Heart right ventricle (tissue), 16 donors: Measurements from ENCODE around the gene SCYGR8. TPM values are rescaled to one million over a fixed set of nuclear protein-coding genes. Genes with fewer than 3 reads are reported as not detected.

Source experiments
- ATAC-seq, 8 donors: fragments of 200-7000 bp; cut with Tn5 transposase; one replicate each; pipeline ENCODE4 v1.9.1; 2020; ENCODE audit warnings: mild to moderate bottlenecking in 8 of 8, moderate library complexity in 8 of 8, moderate number of reproducible peaks in 1 of 8
- DNase-seq, 2 donors: peaks; one replicate each; pipeline ENCODE4 v3.0.0-alpha.2; 2020
- H3K27ac ChIP-seq, 10 donors: fragments of 200-600 bp; sonication (generic) in 2 of 10; one replicate each; pipeline versions ENCODE4 v1.5.0 to v1.8.0; 2020 to 2022; ENCODE audit warnings: mild to moderate bottlenecking in 3 of 10
- H3K27me3 ChIP-seq, 7 donors: fragments of 200-600 bp; one replicate each; pipeline ENCODE4 v1.8.0; 2021 to 2022; ENCODE audit warnings: mild to moderate bottlenecking in 2 of 7
- H3K36me3 ChIP-seq, 9 donors: fragments of 200-600 bp; sonication (generic) in 1 of 9; one replicate each; pipeline versions ENCODE4 v1.5.0 to v1.8.0; 2020 to 2022; ENCODE audit warnings: mild to moderate bottlenecking in 2 of 9
- H3K4me1 ChIP-seq, 9 donors: fragments of 200-600 bp; sonication (generic) in 1 of 9; one replicate each; pipeline versions ENCODE4 v1.5.0 to v1.8.0; 2020 to 2022; ENCODE audit warnings: mild to moderate bottlenecking in 4 of 9
- H3K4me3 ChIP-seq, 10 donors: fragments of 200-600 bp; sonication (generic) in 2 of 10; one replicate each; pipeline versions ENCODE4 v1.5.0 to v1.8.0; 2020 to 2022; ENCODE audit warnings: mild to moderate bottlenecking in 7 of 10, moderate library complexity in 2 of 10
- H3K9me3 ChIP-seq, 11 donors: fragments of 200-600 bp in 10 of 11; sonication (generic) in 2 of 11; one replicate each; pipeline versions ENCODE4 v1.5.0 to v1.8.0; 2013 to 2022; ENCODE audit warnings: mild to moderate bottlenecking in 2 of 11, control low read depth in 1 of 11, moderate library complexity in 1 of 11
- CTCF ChIP-seq, 9 donors: fragments of 200-600 bp; sonication (generic) in 2 of 9; IDR thresholded peaks; one replicate each; pipeline versions ENCODE4 v1.5.0 to v1.8.0; 2021 to 2022; ENCODE audit warnings: antibody characterized with exemption in 9 of 9, mild to moderate bottlenecking in 5 of 9, moderate library complexity in 1 of 9
- WGBS, 2 donors: extraction: QIAGEN DNeasy Blood & Tissue Kit; methylation state at CpG; one replicate each; pipeline ENCODE4 v1.1.7; 2013; ENCODE audit warnings: inconsistent platforms in 1 of 2; 5-methylcytosine and 5-hydroxymethylcytosine counted together
- intact Hi-C, 10 donors: fragments of 100-400 bp; cut with DNase I; formaldehyde crosslinking; loops; one replicate each; pipeline versions ENCODE4 v1.11.1 to v1.14.2; 2022
- polyA plus RNA-seq, 2 donors: library from polyadenylated mRNA; stranded (reverse); fragments of 200-250 nt; gene quantifications; one replicate each; pipeline ENCODE4 v1.2.3, GENCODE V29; 2013
- total RNA-seq, 10 donors: library from RNA; stranded (reverse); fragmentation: NEBNext Ultra II Directional in 3 of 10; extraction: Animal tissue kit (Norgen Biotek cat#: 25700) in 3 of 10; gene quantifications; one replicate each; pipeline versions ENCODE4 v1.2.1 to v1.2.4, GENCODE V29; 2021 to 2023
- donor health status: Arrhythmogenic right ventricular cardiomyopathy.
- donor health status: ischemic (EF 13 %, LVEDD 7.1; RV severe dilation, severe dysfunction).
- donor health status: healthy with polysubstance abuse.
- donor health status: DM: no; HTN: yes; CAD: no.
- donor health status: DM: no; HTN: no; CAD: no.
- donor health status: ischemic (EF 25% LVEDD 6.9; RV normal size, moderate dysfunction).
- donor health status: ischemic (EF 25% LVEDD 5.7; RV mildly dilated, moderate dysfunction).
- donor health status: healthy.
- donor health status: DM: yes; HTN: yes; CAD: no.
- donor health status: Ischemic cardiomyopathy.
- donor health status: ischemic (EF 35%, LVEDD 5.7; RV mildly dilated, moderate dysfunction).
- donor health status: nonischemic (EF 11% LVEDD 7.7; RV severe dilation, severe dysfunction).
- donor health status: DM: yes; HTN: yes; CAD: no.
- donor health status: PGD.
- donor health status: ischemic (EF 29% LVEDD 5.4; RV normal size, mild dysfunction).
- donor health status: nonischemic (EF 23%, LVEDD 6.1; RV moderate dilation, normal function).

The SCYGR8 gene
- total and polyA plus RNA-seq, 12 donors: not detected

- intact Hi-C loops: no loop called here
- 75 to 77% methylated on average over 3 of the region's 3 CpGs for WGBS, 2 donors
These were observed 41.7 kb upstream of the SCYGR8 start for GRCh38 chr2:227703961-227704360.

GRCh38 chr2:227706859-227707258, 38.8 kb upstream of the SCYGR8 start:
- no peak for TF ChIP-seq CTCF (IDR thresholded peaks at IDR 0.05)
- 84 to 89% methylated on average over 4 of the region's 4 CpGs for WGBS, 2 donors
- intact Hi-C loops: no loop called here
- Histone ChIP-seq H3K36me3 (no peaks in the 10 kb centered on the region), H3K9me3 (peaks cover 0 to 4% (median 0%) of the 10 kb centered on the region in 11 donors), H3K27me3 (peaks cover 0 to 20% (median 0%) of the 10 kb centered on the region in 7 donors), H3K4me3 (no peak overlapping the region), H3K27ac (no peak overlapping the region), H3K4me1 (no peaks in the 10 kb centered on the region)
- DNase-seq: no peak
- no peak for ATAC-seq

More at GRCh38 chr2:227703961-227704360, 41.7 kb upstream of the SCYGR8 start:
- H3K4me1 ChIP-seq: no peaks in the 10 kb centered on the region
- peaks cover 0 to 4% (median 0%) of the 10 kb centered on the region in 11 donors for H3K9me3 ChIP-seq
- ATAC-seq: no peak
- no peak for TF ChIP-seq CTCF (IDR thresholded peaks at IDR 0.05)
- H3K27me3 ChIP-seq: peaks cover 0 to 9% (median 0%) of the 10 kb centered on the region in 7 donors
- no peak overlapping the region for H3K4me3 ChIP-seq
- no peak overlapping the region for H3K27ac ChIP-seq
- DNase-seq: no peak
- H3K36me3 ChIP-seq: no peaks in the 10 kb centered on the region

- no peak for ATAC-seq
- WGBS, 2 donors: 79 to 87% methylated on average over 6 of the region's 6 CpGs
- intact Hi-C loops: no loop called here
- DNase-seq: no peak
- Histone ChIP-seq H3K4me1 (no peaks in the 10 kb centered on the region), H3K9me3 (peaks cover 0 to 3% (median 0%) of the 10 kb centered on the region in 11 donors), H3K27ac (no peak overlapping the region), H3K4me3 (no peak overlapping the region), H3K27me3 (peaks cover 0 to 20% (median 0%) of the 10 kb centered on the region in 7 donors), H3K36me3 (no peaks in the 10 kb centered on the region)
- no peak for TF ChIP-seq CTCF (IDR thresholded peaks at IDR 0.05)
These were observed 38.3 kb upstream of the SCYGR8 start for GRCh38 chr2:227707390-227707789.

GRCh38 chr2:227710986-227711385, 34.7 kb upstream of the SCYGR8 start:
- Histone ChIP-seq H3K4me1 (no peaks in the 10 kb centered on the region), H3K4me3 (no peak overlapping the region), H3K27ac (no peak overlapping the region), H3K36me3 (no peaks in the 10 kb centered on the region), H3K9me3 (no peaks in the 10 kb centered on the region), H3K27me3 (peaks cover 0 to 13% (median 0%) of the 10 kb centered on the region in 7 donors)
- ATAC-seq (no peak), DNase-seq (no peak)
- intact Hi-C loops: no loop called here
- 87 to 91% methylated on average over 7 of the region's 7 CpGs for WGBS, 2 donors
- TF ChIP-seq CTCF (IDR thresholded peaks at IDR 0.05): no peak
